ENCODE results near the gene SOX8.

GRCh38 chr16:965487-965886 lies 16.1 kb upstream of the SOX8 start:
- TF ChIP-seq CTCF (IDR thresholded peaks at IDR 0.05; ENCODE audit: poor library complexity, severe bottlenecking) (no peak), REST (IDR thresholded peaks at IDR 0.05; ENCODE audit: borderline replicate concordance) (no peak), EZH2 (IDR thresholded peaks at IDR 0.05; ENCODE audit: borderline replicate concordance, insufficient read depth, low read length, poor library complexity, severe bottlenecking) (no peak)

Data from neural cell (in vitro differentiated cells).